ENCODE measurements around the gene MAPKBP1.

MAPKBP1 gene

GRCh38 chr15:41869770-41870688 is 95.7 kb downstream of the MAPKBP1 start:
- no peak for DNase-seq (ENCODE audit: low read depth)
- TF ChIP-seq, protein P1, sequence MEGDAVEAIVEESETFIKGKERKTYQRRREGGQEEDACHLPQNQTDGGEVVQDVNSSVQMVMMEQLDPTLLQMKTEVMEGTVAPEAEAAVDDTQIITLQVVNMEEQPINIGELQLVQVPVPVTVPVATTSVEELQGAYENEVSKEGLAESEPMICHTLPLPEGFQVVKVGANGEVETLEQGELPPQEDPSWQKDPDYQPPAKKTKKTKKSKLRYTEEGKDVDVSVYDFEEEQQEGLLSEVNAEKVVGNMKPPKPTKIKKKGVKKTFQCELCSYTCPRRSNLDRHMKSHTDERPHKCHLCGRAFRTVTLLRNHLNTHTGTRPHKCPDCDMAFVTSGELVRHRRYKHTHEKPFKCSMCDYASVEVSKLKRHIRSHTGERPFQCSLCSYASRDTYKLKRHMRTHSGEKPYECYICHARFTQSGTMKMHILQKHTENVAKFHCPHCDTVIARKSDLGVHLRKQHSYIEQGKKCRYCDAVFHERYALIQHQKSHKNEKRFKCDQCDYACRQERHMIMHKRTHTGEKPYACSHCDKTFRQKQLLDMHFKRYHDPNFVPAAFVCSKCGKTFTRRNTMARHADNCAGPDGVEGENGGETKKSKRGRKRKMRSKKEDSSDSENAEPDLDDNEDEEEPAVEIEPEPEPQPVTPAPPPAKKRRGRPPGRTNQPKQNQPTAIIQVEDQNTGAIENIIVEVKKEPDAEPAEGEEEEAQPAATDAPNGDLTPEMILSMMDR (IDR thresholded peaks at IDR 0.05; ENCODE audit: low read depth, low read length) = no peak
- no peak for TF ChIP-seq POLR2A (IDR thresholded peaks at IDR 0.05; ENCODE audit: extremely low read depth, insufficient read length)
- no peak for TF ChIP-seq MYC (IDR thresholded peaks at IDR 0.05; ENCODE audit: low read depth, low read length)
- TF ChIP-seq MAX (IDR thresholded peaks at IDR 0.05; ENCODE audit: low read depth, low read length) = no peak

GRCh38 chr15:41870689-41871081 is 96.4 kb downstream of the MAPKBP1 start:
- DNase-seq (ENCODE audit: low read depth) = no peak
- TF ChIP-seq MAX (IDR thresholded peaks at IDR 0.05; ENCODE audit: low read depth, low read length) (no peak), POLR2A (IDR thresholded peaks at IDR 0.05; ENCODE audit: extremely low read depth, insufficient read length) (no peak), MYC (IDR thresholded peaks at IDR 0.05; ENCODE audit: low read depth, low read length) (no peak)
- TF ChIP-seq, protein P1 (IDR thresholded peaks at IDR 0.05; ENCODE audit: low read depth, low read length) = no peak
- H3K4me3 ChIP-seq (ENCODE audit: low read depth, low read length) = no peak overlapping the region

More at GRCh38 chr15:41869770-41870688, 95.7 kb downstream of the MAPKBP1 start:
- no peak overlapping the region for H3K4me3 ChIP-seq (ENCODE audit: low read depth, low read length)

DNA sequence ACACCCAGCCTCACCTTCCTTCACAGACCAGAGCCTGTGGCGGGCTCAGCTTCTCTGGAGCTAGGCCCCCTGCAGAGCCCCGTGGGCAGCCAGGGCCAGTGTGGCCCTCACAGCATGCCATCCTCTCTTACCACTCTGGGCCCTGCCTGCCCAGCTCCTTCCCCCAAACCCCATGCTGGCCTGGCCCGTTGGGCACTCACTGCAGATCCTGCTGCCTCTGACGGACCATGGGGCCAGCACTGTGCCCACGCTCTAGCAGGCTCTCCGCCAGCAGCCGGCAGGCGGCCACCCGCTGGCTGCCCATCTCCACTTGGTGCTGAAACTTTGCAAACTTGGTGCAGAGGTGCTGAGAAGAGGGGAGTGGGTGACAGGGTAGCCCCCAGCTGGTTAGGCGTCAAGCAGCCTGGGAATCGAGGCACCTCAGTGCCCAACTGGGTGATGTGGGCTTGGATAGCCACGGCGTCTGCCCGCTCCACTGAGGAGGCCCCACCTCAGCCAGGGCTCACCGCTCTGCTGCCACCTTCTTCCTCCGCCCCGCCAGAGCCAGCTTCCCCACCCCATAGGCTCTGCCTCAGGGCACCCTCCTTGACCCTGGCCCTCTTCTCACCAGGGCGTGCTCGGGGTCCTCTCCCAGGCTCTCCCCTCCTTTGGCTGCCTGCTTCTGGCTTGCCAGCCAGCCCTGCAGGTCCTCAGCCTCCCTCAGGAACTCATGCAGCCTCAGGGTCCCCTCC is 97.1 kb downstream of the MAPKBP1 start:
- H3K4me3 ChIP-seq (ENCODE audit: low read depth, low read length) = no peak overlapping the region
- DNase-seq (ENCODE audit: low read depth) = no peak
- TF ChIP-seq MAX (IDR thresholded peaks at IDR 0.05; ENCODE audit: low read depth, low read length) = no peak
- TF ChIP-seq MYC (IDR thresholded peaks at IDR 0.05; ENCODE audit: low read depth, low read length) = no peak
- TF ChIP-seq POLR2A (IDR thresholded peaks at IDR 0.05; ENCODE audit: extremely low read depth, insufficient read length) = no peak
- TF ChIP-seq, protein P1 (IDR thresholded peaks at IDR 0.05; ENCODE audit: low read depth, low read length) = no peak

- TF ChIP-seq POLR2A (IDR thresholded peaks at IDR 0.05; ENCODE audit: extremely low read depth, insufficient read length) = no peak
- TF ChIP-seq, protein P1 (IDR thresholded peaks at IDR 0.05; ENCODE audit: low read depth, low read length) = no peak
- no peak for TF ChIP-seq MAX (IDR thresholded peaks at IDR 0.05; ENCODE audit: low read depth, low read length)
- no peak for TF ChIP-seq MYC (IDR thresholded peaks at IDR 0.05; ENCODE audit: low read depth, low read length)
- no peak for DNase-seq (ENCODE audit: low read depth)
- no peak overlapping the region for H3K4me3 ChIP-seq (ENCODE audit: low read depth, low read length)
These were observed 98.0 kb downstream of the MAPKBP1 start for GRCh38 chr15:41872166-41872747.

DNA sequence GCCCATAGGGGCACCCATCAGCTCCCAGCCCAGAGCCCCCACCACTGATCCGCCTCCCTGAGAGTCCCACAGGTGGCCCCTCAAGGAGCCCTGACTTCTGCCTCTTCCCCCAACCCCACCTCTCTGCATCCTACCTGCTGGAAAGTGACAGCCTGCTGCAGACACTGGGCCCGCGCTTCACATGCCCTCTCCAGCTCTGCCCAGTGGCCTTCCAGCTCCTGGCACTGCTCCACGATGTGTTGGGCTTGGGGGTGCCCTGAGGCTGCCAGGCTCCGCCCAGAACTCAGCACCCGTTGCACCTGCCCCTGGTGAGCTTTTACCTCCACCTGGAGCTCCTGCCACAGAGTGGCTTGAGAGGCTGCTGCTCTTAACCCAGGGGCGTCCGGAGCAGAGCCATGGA is 99.4 kb downstream of the MAPKBP1 start:
- DNase-seq (ENCODE audit: low read depth) = no peak
- H3K4me3 ChIP-seq (ENCODE audit: low read depth, low read length) = no peak overlapping the region
- TF ChIP-seq MAX (IDR thresholded peaks at IDR 0.05; ENCODE audit: low read depth, low read length) (no peak), MYC (IDR thresholded peaks at IDR 0.05; ENCODE audit: low read depth, low read length) (no peak), POLR2A (IDR thresholded peaks at IDR 0.05; ENCODE audit: extremely low read depth, insufficient read length) (no peak)
- TF ChIP-seq, protein P1 (IDR thresholded peaks at IDR 0.05; ENCODE audit: low read depth, low read length) = no peak
